Cardiac fibroblast (primary cell): ENCODE measurements around the gene EPC1.
"Not testable (repeated sequence)": the region's sequence is repeated elsewhere in the genome, so short reads cannot be mapped to it uniquely, and the experiment has no call there.

Source experiments
- DNase-seq, 2 donors: peaks; one replicate each; pipeline versions ENCODE4 v3.0.0 to v3.0.0-alpha.2; 2010; ENCODE audit warnings: low read depth in 2 of 2
- H3K4me3 ChIP-seq, 2 donors: replicated peaks in 1 of 2; 1 replicate in 1 of 2; 2 replicates in 1 of 2; pipeline ENCODE4 v1.5.1; 2011; ENCODE audit warnings: low read depth in 2 of 2, low read length in 2 of 2, mild to moderate bottlenecking in 2 of 2, moderate library complexity in 1 of 2
- CTCF ChIP-seq: IDR thresholded peaks from one replicate; pipeline ENCODE4 v1.5.1; 2011; ENCODE audit warnings: low read depth, mild to moderate bottlenecking, low read length, inconsistent platforms

The EPC1 gene

GRCh38 chr10:32244011-32244410 is 102.9 kb downstream of the EPC1 start:
- H3K4me3 ChIP-seq = no peak overlapping the region
- no peak for DNase-seq
- TF ChIP-seq CTCF = no peak

GRCh38 chr10:32241946-32242345 is 105.0 kb downstream of the EPC1 start:
- no peak for DNase-seq
- TF ChIP-seq CTCF = no peak
- no peak overlapping the region for H3K4me3 ChIP-seq

- TF ChIP-seq CTCF = no peak
- H3K4me3 ChIP-seq = no peak overlapping the region
- DNase-seq = peak in 1 of 2 donors; percentile 33
These were observed 106.5 kb downstream of the EPC1 start for GRCh38 chr10:32240471-32240870.

GRCh38 chr10:32239769-32240168 is 107.2 kb downstream of the EPC1 start:
- peak; percentile 71 to 87 for DNase-seq
- H3K4me3 ChIP-seq = no peak overlapping the region
- TF ChIP-seq CTCF = no peak

- DNase-seq = peak; percentile 24 to 49
- H3K4me3 ChIP-seq = no peak overlapping the region
- TF ChIP-seq CTCF = no peak
These were observed 109.2 kb downstream of the EPC1 start for GRCh38 chr10:32237644-32238345.

GRCh38 chr10:32234471-32234870 is 112.5 kb downstream of the EPC1 start:
- no peak for DNase-seq
- no peak for TF ChIP-seq CTCF
- H3K4me3 ChIP-seq = no peak overlapping the region

- not testable (repeated sequence) for DNase-seq, H3K4me3 ChIP-seq
These were observed 113.6 kb downstream of the EPC1 start for GRCh38 chr10:32233375-32233774.
